Upper lobe of right lung (tissue), 1 donor: Measurements from ENCODE around the gene SGMS1. TPM values are rescaled to one million over a fixed set of nuclear protein-coding genes. Genes with fewer than 3 reads are reported as not detected.
"Not testable (repeated sequence)": the region's sequence is repeated elsewhere in the genome, so short reads cannot be mapped to it uniquely, and the experiment has no call there.

Experiments
- ATAC-seq: fragments of 200-7000 bp; cut with Tn5 transposase; one replicate; pipeline ENCODE4 v1.9.1; 2020; ENCODE audit warnings: mild to moderate bottlenecking, moderate library complexity
- DNase-seq: peaks from one replicate; pipeline ENCODE4 v3.0.0-alpha.2; 2020
- H3K27ac ChIP-seq: fragments of 200-600 bp; one replicate; pipeline ENCODE4 v1.8.0; 2022
- H3K27me3 ChIP-seq: fragments of 200-600 bp; one replicate; pipeline ENCODE4 v1.8.0; 2022; ENCODE audit warnings: mild to moderate bottlenecking
- H3K36me3 ChIP-seq: fragments of 200-600 bp; one replicate; pipeline ENCODE4 v1.8.0; 2022
- H3K4me1 ChIP-seq: fragments of 200-600 bp; one replicate; pipeline ENCODE4 v1.8.0; 2022
- H3K4me3 ChIP-seq: fragments of 200-600 bp; one replicate; pipeline ENCODE4 v1.8.0; 2022; ENCODE audit warnings: mild to moderate bottlenecking
- H3K9me3 ChIP-seq: fragments of 200-600 bp; one replicate; pipeline ENCODE4 v1.8.0; 2022
- intact Hi-C: fragments of 100-400 bp; cut with DNase I; formaldehyde crosslinking; loops from one replicate; pipeline ENCODE4 v1.11.0; 2022
- total RNA-seq: library from RNA; stranded (reverse); fragmentation: NEBNext Ultra II Directional; extraction: Animal tissue kit (Norgen Biotek cat#: 25700); gene quantifications from one replicate; pipeline ENCODE4 v1.2.1, GENCODE V29; 2021
- TF ChIP-seq, protein P1 (sequence below): fragments of 200-600 bp; IDR thresholded peaks from one replicate; pipeline ENCODE4 v1.8.0; 2022; ENCODE audit warnings: antibody characterized with exemption
- donor health status: DM: no; HTN: yes; CAD: no; lungs with severe emphysema.

Gene SGMS1
- total RNA-seq, 1 donor from 2014 or later = 73.1 TPM

DNA sequence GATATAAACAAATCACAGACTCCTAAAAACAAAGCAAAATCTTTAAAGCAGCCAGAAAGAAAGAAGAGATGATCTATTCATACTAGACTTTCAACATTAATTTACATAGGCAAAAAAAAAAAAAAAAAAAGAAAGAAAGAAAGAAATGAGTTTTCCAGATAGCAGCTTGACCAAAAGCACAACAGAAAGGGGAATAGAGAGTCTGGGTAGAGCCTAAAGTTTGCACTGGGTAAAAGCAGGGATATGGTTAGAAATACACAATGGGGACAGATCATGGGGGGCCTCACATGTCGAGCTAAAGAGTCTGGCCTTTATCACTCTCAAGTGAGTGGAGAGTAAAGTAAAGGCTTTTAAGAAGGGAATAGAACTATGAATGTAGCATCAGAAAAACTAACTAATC, 169.8 kb downstream of the SGMS1 start:
- Histone ChIP-seq H3K4me1 (no peaks in the 10 kb centered on the region), H3K27me3 (no peaks in the 10 kb centered on the region), H3K4me3 (no peak overlapping the region), H3K9me3 (no peaks in the 10 kb centered on the region), H3K36me3 (no peaks in the 10 kb centered on the region), H3K27ac (no peak overlapping the region)
- intact Hi-C loops = no loop called here
- TF ChIP-seq, protein P1, sequence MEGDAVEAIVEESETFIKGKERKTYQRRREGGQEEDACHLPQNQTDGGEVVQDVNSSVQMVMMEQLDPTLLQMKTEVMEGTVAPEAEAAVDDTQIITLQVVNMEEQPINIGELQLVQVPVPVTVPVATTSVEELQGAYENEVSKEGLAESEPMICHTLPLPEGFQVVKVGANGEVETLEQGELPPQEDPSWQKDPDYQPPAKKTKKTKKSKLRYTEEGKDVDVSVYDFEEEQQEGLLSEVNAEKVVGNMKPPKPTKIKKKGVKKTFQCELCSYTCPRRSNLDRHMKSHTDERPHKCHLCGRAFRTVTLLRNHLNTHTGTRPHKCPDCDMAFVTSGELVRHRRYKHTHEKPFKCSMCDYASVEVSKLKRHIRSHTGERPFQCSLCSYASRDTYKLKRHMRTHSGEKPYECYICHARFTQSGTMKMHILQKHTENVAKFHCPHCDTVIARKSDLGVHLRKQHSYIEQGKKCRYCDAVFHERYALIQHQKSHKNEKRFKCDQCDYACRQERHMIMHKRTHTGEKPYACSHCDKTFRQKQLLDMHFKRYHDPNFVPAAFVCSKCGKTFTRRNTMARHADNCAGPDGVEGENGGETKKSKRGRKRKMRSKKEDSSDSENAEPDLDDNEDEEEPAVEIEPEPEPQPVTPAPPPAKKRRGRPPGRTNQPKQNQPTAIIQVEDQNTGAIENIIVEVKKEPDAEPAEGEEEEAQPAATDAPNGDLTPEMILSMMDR = no peak
- no peak for ATAC-seq
- DNase-seq = no peak

DNA sequence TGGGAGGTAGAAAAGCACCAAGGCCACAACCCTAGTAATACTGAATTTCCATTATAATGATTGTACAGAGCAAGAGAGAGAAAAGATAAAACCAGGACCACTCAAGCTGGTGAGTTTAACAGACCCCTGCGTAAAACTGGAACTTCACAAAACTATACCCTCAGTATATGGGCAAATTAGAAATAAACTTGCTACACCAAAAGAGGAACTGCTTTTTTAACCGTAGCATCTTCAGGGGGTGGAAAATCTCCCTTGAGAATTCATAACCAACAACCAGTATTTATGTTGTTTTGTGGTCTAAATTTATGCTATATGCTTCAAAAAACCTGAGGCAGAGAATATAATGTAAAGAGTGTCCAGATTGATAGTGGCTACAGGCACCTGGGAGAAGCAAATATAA, 171.2 kb downstream of the SGMS1 start:
- TF ChIP-seq, protein P1 = no peak
- Histone ChIP-seq H3K36me3 (no peaks in the 10 kb centered on the region), H3K27ac (no peak overlapping the region), H3K4me1 (no peaks in the 10 kb centered on the region), H3K27me3 (no peaks in the 10 kb centered on the region), H3K4me3 (no peak overlapping the region), H3K9me3 (no peaks in the 10 kb centered on the region)
- no peak for DNase-seq
- ATAC-seq = no peak
- intact Hi-C loops = no loop called here

DNA sequence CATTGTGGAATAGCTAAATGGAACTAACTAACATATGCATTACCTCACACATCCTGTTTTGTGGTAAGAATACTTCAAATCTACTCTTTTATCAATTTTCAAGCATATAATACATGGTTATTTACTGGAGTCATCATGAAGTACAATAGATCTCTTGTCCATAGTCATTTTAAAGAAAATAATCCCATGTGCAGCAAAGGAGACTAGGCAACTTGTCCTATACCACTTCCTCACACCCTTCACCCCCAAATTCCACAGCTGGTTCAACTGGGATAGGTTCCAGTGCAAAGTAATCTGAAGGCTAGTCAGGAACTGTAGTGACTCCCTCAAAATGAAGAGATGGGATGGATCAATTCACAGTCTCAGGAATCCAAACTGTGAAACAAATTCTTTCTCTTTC, 176.1 kb downstream of the SGMS1 start:
- Histone ChIP-seq H3K4me3 (no peak overlapping the region), H3K27ac (no peak overlapping the region), H3K36me3 (no peaks in the 10 kb centered on the region), H3K27me3 (no peaks in the 10 kb centered on the region), H3K9me3 (no peaks in the 10 kb centered on the region), H3K4me1 (no peaks in the 10 kb centered on the region)
- no peak for ATAC-seq
- TF ChIP-seq, protein P1 = no peak
- DNase-seq = no peak
- intact Hi-C loops = no loop called here

DNA sequence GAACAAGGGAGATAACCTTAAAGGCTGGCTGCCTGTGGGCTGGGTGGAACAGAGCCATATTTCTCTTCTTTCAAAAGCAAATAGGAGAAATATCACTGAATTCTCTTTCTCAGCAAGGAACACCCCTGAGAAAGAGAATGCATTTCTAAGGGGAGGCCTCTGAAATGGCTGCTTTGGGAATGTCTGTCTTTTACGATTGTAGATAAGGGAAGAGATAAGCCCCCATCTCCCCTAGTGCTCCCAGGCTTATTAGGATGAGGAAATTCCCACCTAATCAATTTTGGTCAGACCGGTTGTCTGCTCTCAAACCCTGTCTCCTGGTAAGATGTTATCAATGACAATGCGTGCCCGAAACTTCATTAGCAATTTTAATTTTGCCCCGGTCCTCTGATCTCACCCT, 178.0 kb downstream of the SGMS1 start:
- DNase-seq, H3K27me3 ChIP-seq, H3K36me3 ChIP-seq, H3K27ac ChIP-seq, ATAC-seq, intact Hi-C loops, H3K9me3 ChIP-seq, H3K4me1 ChIP-seq, H3K4me3 ChIP-seq: not testable (repeated sequence)

DNA sequence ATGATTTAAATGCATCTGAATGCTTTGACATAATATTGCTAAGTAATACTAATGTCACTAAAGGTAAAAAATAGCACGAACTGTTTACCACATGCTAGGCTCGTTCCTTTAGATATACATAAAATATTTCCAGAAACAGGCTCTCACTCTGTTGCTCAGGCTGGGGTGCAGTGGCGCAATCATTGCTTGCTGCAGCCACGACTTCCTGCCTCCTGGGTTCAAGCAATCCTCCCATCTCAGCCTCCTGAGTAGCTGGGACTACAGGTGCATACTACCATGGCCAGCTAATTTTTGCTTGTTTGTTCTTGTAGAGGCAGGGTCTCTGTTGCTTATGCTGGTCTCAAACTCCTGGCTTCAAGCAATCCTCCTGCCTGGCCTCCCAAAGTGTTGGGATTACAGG, 183.3 kb downstream of the SGMS1 start:
- TF ChIP-seq, protein P1 = no peak

DNA sequence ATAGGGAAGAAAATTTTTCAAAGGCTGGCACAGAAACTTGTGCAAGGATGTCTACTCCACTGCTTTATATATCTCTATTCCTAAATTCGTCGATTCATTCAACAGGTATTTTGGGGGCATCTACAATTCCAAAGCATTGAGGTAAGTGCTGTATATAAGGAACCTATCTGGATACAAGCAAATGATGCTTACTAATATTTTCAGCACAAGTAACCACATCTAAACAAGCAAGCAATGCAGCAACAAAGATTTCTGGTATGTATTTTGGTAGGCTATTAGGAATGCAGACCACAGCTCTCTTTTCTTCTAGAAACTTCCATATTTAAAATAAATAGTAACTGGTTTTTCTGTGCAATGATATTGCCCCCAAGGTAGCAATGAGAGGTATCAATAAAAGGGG, 183.9 kb downstream of the SGMS1 start:
- TF ChIP-seq, protein P1 = no peak
- H3K4me1 ChIP-seq = no peaks in the 10 kb centered on the region
- intact Hi-C loops = no loop called here
- no peak for DNase-seq
- H3K36me3 ChIP-seq = no peaks in the 10 kb centered on the region
- H3K9me3 ChIP-seq = no peaks in the 10 kb centered on the region
- ATAC-seq = no peak
- no peak overlapping the region for H3K27ac ChIP-seq
- no peaks in the 10 kb centered on the region for H3K27me3 ChIP-seq
- H3K4me3 ChIP-seq = no peak overlapping the region

More for the DNA sequence above, 183.3 kb downstream of the SGMS1 start:
- Histone ChIP-seq H3K27me3 (no peaks in the 10 kb centered on the region), H3K9me3 (no peaks in the 10 kb centered on the region), H3K36me3 (no peaks in the 10 kb centered on the region), H3K4me3 (no peak overlapping the region), H3K27ac (no peak overlapping the region), H3K4me1 (no peaks in the 10 kb centered on the region)
- no peak for ATAC-seq
- intact Hi-C loops = no loop called here
- no peak for DNase-seq
